DOHH2 (cell line): Measurements from ENCODE around the gene QSOX2.

ENCODE experiments used
- EZH2phosphoT487 ChIP-seq: fragments of 200-600 bp; sonication (generic); IDR thresholded peaks from 2 replicates; pipeline ENCODE4 v1.6.1; 2017; ENCODE audit warnings: borderline replicate concordance, mild to moderate bottlenecking, antibody characterized with exemption, low read length, moderate library complexity, mixed read lengths
- TF ChIP-seq, protein P1 (sequence below): fragments of 200-600 bp; sonication (generic); IDR thresholded peaks from one replicate; pipeline ENCODE4 v1.5.1; 2014; ENCODE audit warnings: antibody characterized with exemption, mild to moderate bottlenecking, low read depth, low read length; ENCODE audit not compliant: poor library complexity, severe bottlenecking

DNA sequence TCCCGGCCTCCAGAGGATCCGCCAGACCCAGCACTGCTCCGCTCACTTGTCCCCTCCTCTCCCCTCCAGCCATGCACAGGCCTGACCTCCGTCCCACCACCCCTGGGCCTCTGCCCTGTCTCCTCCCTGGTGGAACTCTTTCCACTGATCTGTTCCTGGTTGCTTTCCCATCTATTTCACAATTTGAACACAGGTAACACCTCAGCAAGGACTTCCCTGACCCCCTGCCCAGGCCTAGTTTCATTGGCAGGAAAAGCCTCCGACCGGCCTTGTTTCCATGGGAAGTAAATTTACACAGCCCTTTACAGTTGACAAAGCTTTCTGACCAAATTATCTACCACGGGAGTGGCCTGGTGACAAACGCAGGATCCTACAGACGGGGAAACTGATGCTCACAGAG lies 14.8 kb downstream of the QSOX2 start:
- TF ChIP-seq, protein P1, sequence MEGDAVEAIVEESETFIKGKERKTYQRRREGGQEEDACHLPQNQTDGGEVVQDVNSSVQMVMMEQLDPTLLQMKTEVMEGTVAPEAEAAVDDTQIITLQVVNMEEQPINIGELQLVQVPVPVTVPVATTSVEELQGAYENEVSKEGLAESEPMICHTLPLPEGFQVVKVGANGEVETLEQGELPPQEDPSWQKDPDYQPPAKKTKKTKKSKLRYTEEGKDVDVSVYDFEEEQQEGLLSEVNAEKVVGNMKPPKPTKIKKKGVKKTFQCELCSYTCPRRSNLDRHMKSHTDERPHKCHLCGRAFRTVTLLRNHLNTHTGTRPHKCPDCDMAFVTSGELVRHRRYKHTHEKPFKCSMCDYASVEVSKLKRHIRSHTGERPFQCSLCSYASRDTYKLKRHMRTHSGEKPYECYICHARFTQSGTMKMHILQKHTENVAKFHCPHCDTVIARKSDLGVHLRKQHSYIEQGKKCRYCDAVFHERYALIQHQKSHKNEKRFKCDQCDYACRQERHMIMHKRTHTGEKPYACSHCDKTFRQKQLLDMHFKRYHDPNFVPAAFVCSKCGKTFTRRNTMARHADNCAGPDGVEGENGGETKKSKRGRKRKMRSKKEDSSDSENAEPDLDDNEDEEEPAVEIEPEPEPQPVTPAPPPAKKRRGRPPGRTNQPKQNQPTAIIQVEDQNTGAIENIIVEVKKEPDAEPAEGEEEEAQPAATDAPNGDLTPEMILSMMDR = no peak
- no peak for TF ChIP-seq EZH2phosphoT487
